GM18873 (cell line): Measurements from ENCODE around the gene GPC3.
"Not testable (repeated sequence)": the region's sequence is repeated elsewhere in the genome, so short reads cannot be mapped to it uniquely, and the experiment has no call there.

Source experiments
- ATAC-seq: cut with Tn5 transposase; IDR thresholded peaks from one replicate; pipeline ENCODE4 v1.9.1; 2021; ENCODE audit warnings: mild to moderate bottlenecking, moderate library complexity, moderate number of reproducible peaks; ENCODE audit not compliant: unreplicated experiment, low FRiP score

Gene GPC3

GRCh38 chrX:133985164-133985966 lies at the start of gene GPC3:
TSS of gene GPC3 (minus strand) at chrX:133985594.
- ATAC-seq: no peak

GRCh38 chrX:134032441-134032840 lies 47.0 kb upstream of the GPC3 start:
- no peak for ATAC-seq

DNA sequence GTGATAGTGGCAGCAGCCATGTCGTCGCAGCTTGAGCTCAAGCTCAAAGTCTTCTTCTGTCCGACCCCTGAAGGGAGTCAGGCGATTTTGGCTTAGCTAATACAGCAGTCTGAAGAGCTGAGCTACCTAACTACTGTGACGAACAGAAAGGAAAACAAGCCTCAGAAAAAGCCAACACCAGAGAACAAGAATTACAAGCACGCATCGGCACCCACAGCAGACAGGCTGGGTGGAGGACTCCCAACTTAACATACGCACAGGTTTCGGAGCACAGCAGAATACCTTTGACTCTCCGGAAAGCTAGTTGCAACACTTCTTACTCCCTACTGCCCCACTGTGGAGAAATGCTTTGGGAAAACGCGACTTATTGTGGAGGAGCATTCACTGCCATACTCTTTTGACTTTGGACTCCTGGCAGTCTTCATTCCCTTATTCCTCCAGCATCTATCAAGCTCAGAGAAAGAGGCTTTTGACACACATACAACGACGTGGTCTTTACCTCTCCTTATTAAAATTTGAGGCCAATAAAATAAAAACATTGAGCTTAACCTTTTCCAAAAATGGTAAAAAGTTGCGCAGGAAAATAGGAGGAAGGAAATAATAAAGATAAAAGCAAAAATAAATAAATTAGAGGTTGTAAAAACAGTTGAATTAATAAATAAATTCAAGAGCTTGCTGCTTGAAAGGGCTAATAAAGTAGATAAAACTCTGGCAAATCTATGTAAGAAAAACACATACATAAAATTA lies 41.3 kb upstream of the GPC3 start:
- no peak for ATAC-seq

DNA sequence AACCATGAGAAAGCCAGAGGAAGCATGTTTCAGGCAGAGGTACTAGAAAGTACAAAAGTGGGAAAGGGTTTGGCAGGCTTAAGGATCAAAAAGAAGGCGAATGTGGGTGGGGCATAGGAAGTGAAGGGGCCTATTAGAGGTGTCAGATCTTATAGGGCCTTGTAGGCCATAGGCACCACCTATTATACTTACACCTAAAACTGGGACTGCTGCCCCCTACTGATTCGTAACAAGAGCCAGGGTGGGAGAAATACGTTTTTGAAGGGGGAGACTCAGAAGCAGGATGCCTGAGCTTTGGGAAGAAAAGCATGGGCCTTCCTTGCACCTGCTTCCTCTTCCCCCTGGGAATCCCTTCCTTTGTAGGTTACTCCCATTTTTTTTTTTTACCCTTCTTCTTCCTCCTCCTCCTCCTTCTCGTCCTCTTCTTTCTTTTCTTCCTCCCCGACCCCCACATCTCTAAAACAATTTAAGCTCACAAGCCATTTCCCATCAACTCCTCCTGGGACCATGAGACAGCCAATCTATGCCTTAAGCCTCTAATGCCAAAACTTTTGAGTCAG lies 40.7 kb upstream of the GPC3 start:
- ATAC-seq: no peak

- no peak for ATAC-seq
Observed at GRCh38 chrX:134024686-134025377, 39.4 kb upstream of the GPC3 start.

DNA sequence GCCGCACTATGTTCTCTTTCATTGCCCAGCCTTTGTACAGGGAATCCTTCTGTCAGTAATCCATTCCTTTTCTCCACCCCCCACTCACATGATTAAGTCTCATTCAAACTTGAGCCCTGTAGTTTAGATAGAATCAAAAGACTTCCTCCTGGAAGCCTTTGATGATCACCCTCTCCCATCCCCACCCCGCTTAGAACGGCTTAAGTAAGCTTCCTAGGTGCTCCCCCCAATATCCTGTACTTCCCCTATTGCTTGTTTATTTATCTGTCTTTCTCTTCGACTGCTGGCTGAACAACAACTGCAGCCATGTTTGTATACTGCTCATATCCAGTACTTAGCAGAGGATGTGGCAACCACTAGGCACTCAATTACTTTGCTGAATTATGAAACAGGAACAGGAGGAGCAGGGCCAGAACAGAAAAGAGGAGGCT lies 38.5 kb upstream of the GPC3 start:
- no peak for ATAC-seq

DNA sequence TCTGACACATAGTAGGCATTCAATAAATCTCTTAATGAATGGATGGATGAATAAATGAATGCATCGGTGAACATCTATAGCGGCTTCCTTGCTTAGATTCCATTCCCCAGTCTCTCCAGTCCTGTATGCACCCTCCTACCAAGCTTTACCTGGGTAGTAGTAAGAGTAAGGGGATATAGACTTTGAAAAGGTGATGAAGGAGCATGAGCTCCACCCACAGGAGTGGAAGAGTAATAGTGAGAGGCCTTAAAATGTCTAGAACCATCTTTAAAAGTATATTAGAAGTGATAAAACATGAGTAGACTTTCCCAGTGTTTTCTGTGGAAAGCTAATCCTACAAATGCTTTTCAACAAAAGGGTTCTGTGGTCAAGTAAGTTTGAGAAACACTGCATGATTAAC lies 35.5 kb upstream of the GPC3 start:
- no peak for ATAC-seq

GRCh38 chrX:134019567-134020206 lies 34.3 kb upstream of the GPC3 start:
- no peak for ATAC-seq

- not testable (repeated sequence) for ATAC-seq
Observed at GRCh38 chrX:134016309-134016708, 30.9 kb upstream of the GPC3 start.

GRCh38 chrX:134015510-134015909 lies 30.1 kb upstream of the GPC3 start:
- not testable (repeated sequence) for ATAC-seq

GRCh38 chrX:134013524-134013923 lies 28.1 kb upstream of the GPC3 start:
- no peak for ATAC-seq

GRCh38 chrX:134013092-134013497 lies 27.7 kb upstream of the GPC3 start:
- no peak for ATAC-seq

DNA sequence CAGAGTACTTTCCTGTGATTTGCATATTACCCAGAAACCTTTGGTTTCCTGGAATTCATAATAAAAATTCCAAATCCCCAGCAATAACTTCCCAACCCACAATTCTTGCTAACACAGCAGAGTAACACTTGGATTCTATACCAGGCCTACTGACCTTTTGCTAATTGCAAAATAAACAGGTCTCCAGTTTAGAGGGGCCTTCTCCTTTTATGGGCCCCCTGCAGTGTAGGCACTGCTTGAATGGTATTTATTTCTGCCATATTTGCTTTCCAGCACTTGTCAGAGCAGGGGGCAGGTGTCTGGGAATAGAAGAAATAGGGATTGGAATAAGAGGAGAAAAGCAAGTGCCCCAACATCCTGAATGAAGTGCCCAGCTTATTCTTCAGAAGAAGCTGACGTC lies 25.3 kb upstream of the GPC3 start:
- ATAC-seq: no peak

DNA sequence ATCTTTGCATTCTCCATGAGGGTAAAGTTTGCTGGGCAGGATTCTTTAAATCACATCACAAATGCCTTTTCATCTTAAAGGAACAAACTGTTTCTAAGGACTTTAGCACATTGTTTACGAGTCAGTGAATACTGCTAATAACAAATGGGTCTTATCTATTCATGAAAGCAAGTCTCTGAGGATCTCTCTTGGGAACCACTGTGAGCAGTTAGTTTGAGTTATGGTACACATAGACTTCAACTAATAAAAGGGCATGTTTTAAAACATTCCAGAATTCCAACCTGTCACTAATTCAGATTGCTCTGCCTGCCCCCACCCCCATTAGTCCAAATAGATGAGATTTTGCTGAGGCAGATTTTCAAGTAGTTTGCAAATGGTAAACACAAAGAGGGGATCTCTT lies 22.3 kb upstream of the GPC3 start:
- no peak for ATAC-seq

DNA sequence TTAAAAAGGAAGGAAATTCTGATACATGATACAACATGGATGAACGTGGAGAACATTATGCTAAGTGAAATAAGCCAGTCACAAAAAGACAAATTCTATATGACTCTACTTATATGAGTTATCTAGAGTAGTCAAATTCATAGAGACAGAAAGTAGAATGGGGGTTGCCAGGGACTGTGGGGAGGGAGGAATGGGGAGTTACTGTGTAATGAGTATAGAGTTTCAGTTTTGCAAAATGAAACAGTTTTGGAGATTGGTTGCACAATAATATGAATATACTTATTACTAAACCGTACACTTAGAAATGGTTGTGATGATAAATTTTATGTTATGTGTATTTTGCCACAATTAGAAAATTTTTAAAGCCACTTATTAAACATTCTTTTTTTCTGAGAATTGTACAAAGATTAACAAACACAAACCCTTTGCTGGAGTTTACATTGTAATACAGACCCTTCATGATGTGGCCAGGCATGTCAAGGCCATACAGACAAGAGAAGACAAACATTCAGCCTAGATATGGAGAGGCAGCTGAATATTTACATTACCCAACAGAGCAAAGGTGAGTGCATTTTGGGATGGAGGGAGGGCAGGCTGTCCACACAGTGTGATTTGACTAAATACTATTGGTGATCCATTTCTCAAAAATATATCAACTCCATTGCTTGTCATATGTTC lies 21.2 kb upstream of the GPC3 start:
- peak; percentile 77 for ATAC-seq

DNA sequence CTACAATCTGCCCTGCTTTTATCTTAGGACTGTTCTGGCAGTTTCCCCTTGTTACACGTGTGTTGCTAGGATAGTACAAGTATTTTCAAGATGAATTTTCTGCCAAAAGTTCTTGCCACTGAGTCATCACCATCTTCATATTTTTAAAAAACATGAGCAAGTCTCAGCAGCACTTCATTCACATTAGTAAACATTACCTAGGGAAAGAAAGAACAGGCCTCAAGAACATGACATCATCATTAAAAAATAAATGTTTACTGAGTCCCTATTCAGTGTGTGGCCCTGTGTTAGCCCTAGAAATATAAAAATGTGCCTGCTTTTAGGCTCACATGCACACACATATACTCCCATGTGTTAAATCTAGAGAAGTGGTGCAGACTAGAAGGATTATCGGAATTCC lies 18.7 kb upstream of the GPC3 start:
- ATAC-seq: no peak

DNA sequence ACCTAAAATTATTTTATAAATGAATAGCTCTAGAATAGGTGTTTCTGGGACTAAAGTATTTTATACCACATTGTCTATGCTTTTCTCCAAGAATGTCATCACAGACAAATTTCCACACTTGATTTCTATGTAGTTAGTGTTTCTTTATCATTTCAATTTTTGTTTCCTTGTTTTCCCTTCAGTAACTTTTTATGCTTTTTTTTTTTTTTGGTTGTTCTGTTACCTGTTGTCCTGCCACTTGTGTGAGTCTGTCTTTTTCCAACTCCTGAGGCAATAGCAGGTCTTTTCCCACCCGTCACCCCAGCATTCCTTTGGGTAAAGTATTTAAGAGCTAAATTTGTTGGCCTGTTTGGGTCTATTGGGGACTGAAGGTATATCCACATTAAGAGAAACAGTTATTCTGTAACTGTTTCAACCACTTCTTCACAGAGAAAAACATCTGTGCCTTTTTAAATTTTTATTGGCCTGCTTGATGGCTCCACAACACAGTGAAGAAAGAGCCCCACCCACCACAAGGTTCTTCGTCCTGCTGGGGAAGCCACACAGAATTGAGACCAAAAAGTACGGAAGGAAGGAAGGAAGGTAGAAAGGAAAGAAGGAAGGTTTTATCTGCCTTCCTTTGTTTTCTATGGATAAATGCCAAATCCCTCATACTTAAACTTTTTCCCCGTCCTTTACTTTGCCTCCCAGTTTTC lies 17.7 kb upstream of the GPC3 start:
- ATAC-seq: no peak

DNA sequence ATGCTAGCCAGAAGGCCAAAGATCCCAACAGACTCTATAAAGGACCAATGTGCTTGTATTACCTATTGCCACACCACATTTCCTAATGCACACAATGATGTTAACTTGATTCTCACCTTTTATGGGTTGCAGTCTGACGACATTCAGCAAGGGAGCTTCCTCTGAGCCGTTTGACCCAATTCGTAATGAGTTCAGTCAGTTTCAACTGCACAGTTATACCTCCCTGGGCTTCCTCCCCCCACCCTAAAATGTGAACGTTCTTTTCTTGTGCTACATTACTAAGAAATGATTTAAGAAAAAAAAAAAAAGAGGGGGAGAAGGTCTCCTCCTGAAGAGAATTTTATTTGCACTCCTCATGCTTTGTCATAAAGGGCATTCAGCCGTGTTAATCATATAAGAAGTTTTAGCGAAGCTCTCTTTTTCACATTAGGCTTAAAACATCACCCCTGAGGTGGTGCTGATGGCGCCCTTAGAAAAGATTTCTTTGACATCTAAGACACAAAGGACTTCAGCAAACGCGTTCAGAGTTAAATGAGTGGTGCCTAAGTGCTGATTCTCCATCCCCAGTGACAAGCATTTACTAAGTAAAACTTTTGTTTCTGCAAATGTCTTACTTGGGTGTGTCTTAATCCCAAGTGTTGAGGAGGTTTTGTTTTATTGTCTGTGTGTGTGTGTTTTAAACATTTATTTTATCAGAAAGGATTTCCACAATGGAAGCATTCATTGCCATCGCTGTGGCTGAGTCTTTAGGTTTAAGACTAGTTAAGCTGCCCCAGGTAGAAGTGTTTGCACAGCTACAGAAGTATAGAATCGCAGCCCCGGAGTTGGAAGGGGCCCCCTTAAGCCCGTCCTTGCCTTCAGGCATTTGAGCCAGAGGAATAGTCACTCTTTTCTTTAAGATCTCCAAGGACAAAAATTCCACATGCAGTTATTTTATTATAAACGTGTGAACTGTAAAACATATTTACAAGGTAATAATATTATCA lies 15.2 kb upstream of the GPC3 start:
- no peak for ATAC-seq
